DOHH2 (cell line): ENCODE measurements around the gene MYOF.

Experiments
- H3F3A ChIP-seq: fragments of 200-600 bp; sonication (generic), shearing (Covaris generic); 2 replicates; pipeline ENCODE4 v1.6.0; 2016; ENCODE audit warnings: antibody characterized with exemption, mild to moderate bottlenecking; ENCODE audit not compliant: control insufficient read depth, insufficient read depth
- H3K27ac ChIP-seq: fragments of 200-600 bp; sonication (generic); 2 replicates; pipeline ENCODE4 v1.5.1; 2014; ENCODE audit warnings: low read depth, mild to moderate bottlenecking, low read length, moderate library complexity
- H3K27me3 ChIP-seq: fragments of 200-600 bp; sonication (generic); 2 replicates; pipeline ENCODE4 v1.6.1; 2014; ENCODE audit warnings: mild to moderate bottlenecking, low read length, mixed read lengths; ENCODE audit not compliant: control insufficient read depth
- H3K36me3 ChIP-seq: fragments of 200-600 bp; sonication (generic); 2 replicates; pipeline ENCODE4 v1.6.1; 2014; ENCODE audit warnings: mild to moderate bottlenecking, low read length, moderate library complexity, mixed read lengths; ENCODE audit not compliant: control insufficient read depth
- H3K4me1 ChIP-seq: fragments of 200-600 bp; sonication (generic); 2 replicates; pipeline ENCODE4 v1.6.1; 2014; ENCODE audit warnings: mild to moderate bottlenecking, low read length, mixed read lengths; ENCODE audit not compliant: control insufficient read depth
- H3K4me2 ChIP-seq: fragments of 200-600 bp; sonication (generic); 2 replicates; pipeline ENCODE4 v1.6.0; 2014; ENCODE audit warnings: mild to moderate bottlenecking, low read length, moderate library complexity
- H3K4me3 ChIP-seq: fragments of 200-600 bp; sonication (generic); 2 replicates; pipeline ENCODE4 v1.5.1; 2014; ENCODE audit warnings: mild to moderate bottlenecking, low read length, mixed read lengths
- H3K79me2 ChIP-seq: fragments of 200-600 bp; sonication (generic); 2 replicates; pipeline ENCODE4 v1.6.1; 2014; ENCODE audit warnings: mild to moderate bottlenecking, low read length, mixed read lengths; ENCODE audit not compliant: control insufficient read depth
- H3K9me2 ChIP-seq: fragments of 200-600 bp; sonication (generic); replicated peaks from 2 replicates; pipeline ENCODE4 v1.6.1; 2014; ENCODE audit warnings: mild to moderate bottlenecking, low read length, mixed read lengths; ENCODE audit not compliant: control insufficient read depth
- H3K9me3 ChIP-seq: fragments of 200-600 bp; sonication (generic); 2 replicates; pipeline ENCODE4 v1.6.1; 2014; ENCODE audit warnings: antibody characterized with exemption, low read length, mixed read lengths; ENCODE audit not compliant: control insufficient read depth, insufficient read depth
- H4K20me1 ChIP-seq: fragments of 200-600 bp; sonication (generic); 2 replicates; pipeline ENCODE4 v1.6.0; 2014; ENCODE audit warnings: low read depth, mild to moderate bottlenecking, antibody characterized with exemption, low read length, moderate library complexity; ENCODE audit not compliant: control insufficient read depth, insufficient read depth
- EZH2phosphoT487 ChIP-seq: fragments of 200-600 bp; sonication (generic); IDR thresholded peaks from 2 replicates; pipeline ENCODE4 v1.6.1; 2017; ENCODE audit warnings: borderline replicate concordance, mild to moderate bottlenecking, antibody characterized with exemption, low read length, moderate library complexity, mixed read lengths
- TF ChIP-seq, protein P1 (sequence below): fragments of 200-600 bp; sonication (generic); IDR thresholded peaks from one replicate; pipeline ENCODE4 v1.5.1; 2014; ENCODE audit warnings: antibody characterized with exemption, mild to moderate bottlenecking, low read depth, low read length; ENCODE audit not compliant: poor library complexity, severe bottlenecking

Gene MYOF

DNA sequence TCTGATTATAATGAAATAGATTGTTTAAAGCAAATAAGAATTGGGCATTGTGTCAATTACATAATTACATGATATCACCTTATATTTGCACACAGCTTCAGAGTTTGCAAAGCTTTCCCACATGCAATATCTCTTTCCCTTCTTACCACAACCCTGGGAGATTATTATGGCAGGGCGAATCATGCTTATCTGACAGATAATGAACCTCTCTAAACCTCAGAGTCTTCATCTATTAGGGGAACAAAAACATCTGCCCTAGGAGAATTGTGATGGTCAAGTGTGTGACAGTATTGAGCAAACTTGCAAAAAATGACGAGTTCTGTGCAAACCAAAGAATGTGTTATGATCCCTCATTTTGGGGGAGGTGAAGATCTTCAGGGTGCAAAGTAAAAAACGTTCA is 90.0 kb downstream of the MYOF start:
- H3F3A ChIP-seq = no peaks in the 10 kb centered on the region

DNA sequence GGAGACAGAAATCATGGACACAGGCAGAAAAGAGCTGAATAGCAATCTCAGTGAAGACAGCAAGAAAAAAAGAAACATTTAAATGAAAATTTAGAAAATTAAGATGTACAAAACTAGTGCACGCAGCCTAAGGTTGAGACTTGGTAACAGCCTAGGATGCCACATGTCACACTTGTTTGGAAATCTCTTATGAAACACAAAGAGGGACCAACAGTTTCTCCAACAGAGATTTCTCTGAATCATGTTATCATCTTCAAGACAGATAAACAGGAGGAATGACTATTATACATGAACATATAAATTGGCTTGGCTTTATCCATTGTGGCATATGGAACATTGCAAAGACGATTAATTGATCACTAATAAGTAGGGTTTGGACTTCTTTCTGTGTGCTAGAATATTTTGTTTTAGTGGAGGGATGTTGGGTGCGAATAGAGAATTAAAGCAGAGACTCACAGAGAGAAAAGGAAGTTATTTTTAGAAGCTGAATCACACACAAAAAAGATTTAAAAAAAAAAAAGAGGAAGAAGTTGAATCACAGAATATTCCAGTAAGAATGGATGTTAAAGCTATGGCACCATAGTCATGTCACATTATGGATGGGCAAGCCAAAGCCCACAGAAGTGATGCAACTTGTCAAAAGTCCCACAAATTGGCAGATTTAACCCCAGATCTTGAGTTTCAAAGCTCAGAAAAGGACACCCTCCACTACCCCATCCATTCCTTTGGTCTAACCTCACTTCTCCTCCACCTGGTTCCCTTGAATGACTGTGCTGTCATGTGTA is 91.6 kb downstream of the MYOF start:
- no peaks in the 10 kb centered on the region for H3K9me3 ChIP-seq
- no peak overlapping the region for H3K4me2 ChIP-seq
- H3K27ac ChIP-seq = no peak overlapping the region
- TF ChIP-seq, protein P1, sequence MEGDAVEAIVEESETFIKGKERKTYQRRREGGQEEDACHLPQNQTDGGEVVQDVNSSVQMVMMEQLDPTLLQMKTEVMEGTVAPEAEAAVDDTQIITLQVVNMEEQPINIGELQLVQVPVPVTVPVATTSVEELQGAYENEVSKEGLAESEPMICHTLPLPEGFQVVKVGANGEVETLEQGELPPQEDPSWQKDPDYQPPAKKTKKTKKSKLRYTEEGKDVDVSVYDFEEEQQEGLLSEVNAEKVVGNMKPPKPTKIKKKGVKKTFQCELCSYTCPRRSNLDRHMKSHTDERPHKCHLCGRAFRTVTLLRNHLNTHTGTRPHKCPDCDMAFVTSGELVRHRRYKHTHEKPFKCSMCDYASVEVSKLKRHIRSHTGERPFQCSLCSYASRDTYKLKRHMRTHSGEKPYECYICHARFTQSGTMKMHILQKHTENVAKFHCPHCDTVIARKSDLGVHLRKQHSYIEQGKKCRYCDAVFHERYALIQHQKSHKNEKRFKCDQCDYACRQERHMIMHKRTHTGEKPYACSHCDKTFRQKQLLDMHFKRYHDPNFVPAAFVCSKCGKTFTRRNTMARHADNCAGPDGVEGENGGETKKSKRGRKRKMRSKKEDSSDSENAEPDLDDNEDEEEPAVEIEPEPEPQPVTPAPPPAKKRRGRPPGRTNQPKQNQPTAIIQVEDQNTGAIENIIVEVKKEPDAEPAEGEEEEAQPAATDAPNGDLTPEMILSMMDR = no peak
- no peak for TF ChIP-seq EZH2phosphoT487
- H3K4me3 ChIP-seq = no peak overlapping the region
- H3K27me3 ChIP-seq = no peaks in the 10 kb centered on the region
- H3F3A ChIP-seq = no peaks in the 10 kb centered on the region
- no peaks in the 10 kb centered on the region for H3K9me2 ChIP-seq
- H3K4me1 ChIP-seq = no peaks in the 10 kb centered on the region
- no peaks in the 10 kb centered on the region for H3K79me2 ChIP-seq
- no peaks in the 10 kb centered on the region for H3K36me3 ChIP-seq
- no peaks in the 10 kb centered on the region for H4K20me1 ChIP-seq

More for the DNA sequence above, 90.0 kb downstream of the MYOF start:
- no peaks in the 10 kb centered on the region for H3K4me1 ChIP-seq
- H3K36me3 ChIP-seq = no peaks in the 10 kb centered on the region
- H3K27ac ChIP-seq = no peak overlapping the region
- H3K79me2 ChIP-seq = no peaks in the 10 kb centered on the region
- H4K20me1 ChIP-seq = no peaks in the 10 kb centered on the region
- no peak for TF ChIP-seq EZH2phosphoT487
- TF ChIP-seq, protein P1 = no peak
- no peaks in the 10 kb centered on the region for H3K9me2 ChIP-seq
- H3K9me3 ChIP-seq = no peaks in the 10 kb centered on the region
- no peaks in the 10 kb centered on the region for H3K27me3 ChIP-seq
- H3K4me2 ChIP-seq = no peak overlapping the region
- H3K4me3 ChIP-seq = no peak overlapping the region

DNA sequence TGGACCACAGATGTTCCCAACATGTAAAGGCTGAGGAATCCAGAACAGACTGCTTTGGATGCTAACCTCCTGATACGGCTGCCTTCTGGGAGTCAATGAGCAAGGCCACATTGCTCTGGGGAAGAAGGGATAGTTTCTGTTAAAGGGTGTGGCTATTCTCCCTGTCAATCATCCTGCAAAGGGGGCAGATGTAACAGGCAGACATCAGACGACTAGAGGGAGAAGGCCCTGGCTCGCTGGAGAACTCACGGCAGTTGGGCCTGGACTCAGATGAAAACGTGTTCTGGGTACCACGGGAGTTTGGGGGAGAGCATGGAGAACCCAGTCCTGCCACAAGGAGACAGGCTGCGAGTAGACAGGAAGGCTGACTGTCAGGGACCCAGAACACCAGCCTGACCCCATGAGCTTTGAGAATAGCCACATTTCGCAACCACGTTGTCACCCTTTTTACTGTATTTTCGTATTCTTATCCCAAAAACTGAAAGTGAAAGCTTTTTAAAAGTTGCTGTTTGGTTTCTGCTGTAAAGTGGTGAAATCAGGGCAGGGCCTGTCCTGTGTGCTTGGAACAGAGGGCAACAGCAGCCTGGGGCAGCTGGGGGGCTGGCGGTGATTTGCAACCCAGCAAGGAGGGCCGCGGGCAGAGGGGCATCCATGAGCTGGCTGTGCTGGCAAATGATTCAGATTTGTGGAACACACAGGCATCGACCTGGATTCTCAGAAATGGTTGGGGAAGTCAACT is 95.3 kb downstream of the MYOF start:
- Histone ChIP-seq H3K4me1 (no peaks in the 10 kb centered on the region), H3F3A (no peaks in the 10 kb centered on the region), H3K27ac (no peak overlapping the region), H3K36me3 (no peaks in the 10 kb centered on the region), H3K9me3 (no peaks in the 10 kb centered on the region), H3K27me3 (no peaks in the 10 kb centered on the region), H3K4me3 (no peak overlapping the region), H3K79me2 (no peaks in the 10 kb centered on the region), H3K9me2 (no peaks in the 10 kb centered on the region), H4K20me1 (no peaks in the 10 kb centered on the region), H3K4me2 (no peak overlapping the region)
- TF ChIP-seq EZH2phosphoT487 = no peak
- TF ChIP-seq, protein P1 = no peak
